PC-3 (cell line): ENCODE measurements around the gene TBX1.

Experiments
- EZH2 ChIP-seq: fragments of 300-600 bp; sonication (generic); IDR thresholded peaks from one replicate; pipeline ENCODE4 v1.6.1; 2017; ENCODE audit warnings: antibody characterized with exemption, mild to moderate bottlenecking, low read length; ENCODE audit not compliant: unreplicated experiment
- EZH2phosphoT487 ChIP-seq: fragments of 300-600 bp; sonication (generic); IDR thresholded peaks from 2 replicates; pipeline ENCODE4 v1.6.1; 2018; ENCODE audit warnings: mild to moderate bottlenecking, antibody characterized with exemption, low read length, borderline replicate concordance
- TF ChIP-seq, protein P1 (sequence below): fragments of 300-600 bp; sonication (generic); conservative IDR thresholded peaks from 2 replicates; pipeline ENCODE4 v1.5.1; 2017; ENCODE audit warnings: antibody characterized with exemption, low read depth, mild to moderate bottlenecking, low read length

DNA sequence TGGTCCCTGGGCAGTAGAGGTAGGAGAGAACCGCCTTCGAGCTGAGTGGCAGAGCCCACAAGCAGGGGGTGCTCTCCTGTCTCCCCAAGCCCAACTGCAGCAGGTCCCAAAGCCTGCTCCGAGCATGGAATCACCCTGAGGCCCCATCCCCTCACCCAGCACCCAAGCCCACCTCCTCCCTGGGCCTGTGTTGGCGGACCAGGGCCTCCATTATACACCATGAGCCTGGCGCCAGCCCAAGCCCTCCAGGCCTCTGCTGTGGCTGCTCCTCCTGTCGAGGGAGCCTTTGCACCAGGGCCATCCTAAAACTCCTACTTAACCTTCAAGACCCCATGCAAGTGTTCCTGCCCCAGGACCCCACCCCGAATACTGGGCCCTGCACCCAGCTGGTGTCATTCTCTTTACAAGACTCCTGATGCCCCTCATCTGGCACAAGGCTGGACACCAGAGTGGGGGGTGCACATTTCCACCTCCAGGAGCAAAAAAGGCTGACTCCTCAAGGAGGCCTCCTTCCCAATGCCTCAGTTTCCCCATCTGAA is 20.6 kb upstream of the TBX1 start:
- TF ChIP-seq, protein P1, sequence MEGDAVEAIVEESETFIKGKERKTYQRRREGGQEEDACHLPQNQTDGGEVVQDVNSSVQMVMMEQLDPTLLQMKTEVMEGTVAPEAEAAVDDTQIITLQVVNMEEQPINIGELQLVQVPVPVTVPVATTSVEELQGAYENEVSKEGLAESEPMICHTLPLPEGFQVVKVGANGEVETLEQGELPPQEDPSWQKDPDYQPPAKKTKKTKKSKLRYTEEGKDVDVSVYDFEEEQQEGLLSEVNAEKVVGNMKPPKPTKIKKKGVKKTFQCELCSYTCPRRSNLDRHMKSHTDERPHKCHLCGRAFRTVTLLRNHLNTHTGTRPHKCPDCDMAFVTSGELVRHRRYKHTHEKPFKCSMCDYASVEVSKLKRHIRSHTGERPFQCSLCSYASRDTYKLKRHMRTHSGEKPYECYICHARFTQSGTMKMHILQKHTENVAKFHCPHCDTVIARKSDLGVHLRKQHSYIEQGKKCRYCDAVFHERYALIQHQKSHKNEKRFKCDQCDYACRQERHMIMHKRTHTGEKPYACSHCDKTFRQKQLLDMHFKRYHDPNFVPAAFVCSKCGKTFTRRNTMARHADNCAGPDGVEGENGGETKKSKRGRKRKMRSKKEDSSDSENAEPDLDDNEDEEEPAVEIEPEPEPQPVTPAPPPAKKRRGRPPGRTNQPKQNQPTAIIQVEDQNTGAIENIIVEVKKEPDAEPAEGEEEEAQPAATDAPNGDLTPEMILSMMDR = no peak
- no peak for TF ChIP-seq EZH2phosphoT487
- TF ChIP-seq EZH2 = no peak
